ENCODE data around the gene TPTE2.

DNA sequence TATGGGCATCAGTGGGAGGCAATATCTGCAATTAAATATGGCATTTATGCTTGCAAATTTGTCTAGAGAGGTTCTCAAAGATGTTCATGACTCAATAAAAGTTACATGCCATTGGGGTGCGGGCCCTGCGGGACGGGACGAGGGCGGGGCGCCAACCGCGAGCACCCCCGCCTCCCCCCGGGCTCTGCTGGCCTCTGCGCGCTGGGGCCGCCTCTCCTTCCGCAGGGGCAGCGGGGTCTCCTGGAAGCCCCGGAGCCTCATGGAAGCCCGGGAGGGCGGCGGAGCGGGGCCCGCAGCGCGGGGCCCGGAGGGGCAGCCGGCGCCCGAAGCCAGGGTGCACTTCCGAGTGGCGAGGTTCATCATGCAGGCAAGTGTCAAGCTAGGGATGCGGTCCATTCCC, 179.2 kb downstream of the TPTE2 start:
- TF ChIP-seq FOXK2 (IDR thresholded peaks at IDR 0.05) (no peak), ATF2 (IDR thresholded peaks at IDR 0.05; ENCODE audit: low read length) (no peak), POLR2AphosphoS2 (IDR thresholded peaks at IDR 0.05; ENCODE audit: low read depth, low read length) (no peak), CTCF (IDR thresholded peaks at IDR 0.05 in 2 of 3, conservative IDR thresholded peaks at IDR 0.05 in 1 of 3; ENCODE audit: control insufficient read depth in 2 of 3, extremely low read depth in 1 of 3, insufficient read depth in 1 of 3, low read depth in 3 of 3, low read length in 3 of 3) (no peak), KDM1A (IDR thresholded peaks at IDR 0.05; ENCODE audit: borderline replicate concordance) (no peak), HDAC6 (IDR thresholded peaks at IDR 0.05; ENCODE audit: unreplicated experiment) (no peak), MEF2A (IDR thresholded peaks at IDR 0.05; ENCODE audit: insufficient read depth, low read depth, low read length) (no peak), SMC3 (IDR thresholded peaks at IDR 0.05; ENCODE audit: borderline replicate concordance, low read length) (no peak)
